Thyroid gland (tissue), 4 donors: ENCODE measurements around the gene PILRB. TPM values are rescaled to one million over a fixed set of nuclear protein-coding genes. Genes with fewer than 3 reads are reported as not detected.

ENCODE experiments used
- DNase-seq, 2 donors: peaks; one replicate each; pipeline ENCODE4 v3.0.0-alpha.2; 2019
- H3K27ac ChIP-seq, 3 donors: fragments of 200-600 bp; sonication (generic); 1 replicate in 2 of 3; 2 replicates in 1 of 3; pipeline ENCODE4 v1.5.1; 2016 to 2019; ENCODE audit warnings: mild to moderate bottlenecking in 1 of 3, moderate library complexity in 1 of 3
- H3K27me3 ChIP-seq: fragments of 200-600 bp; sonication (generic); one replicate; pipeline ENCODE4 v1.5.1; 2019
- H3K36me3 ChIP-seq, 2 donors: fragments of 200-600 bp; sonication (generic); one replicate each; pipeline ENCODE4 v1.5.1; 2016 to 2019
- H3K4me1 ChIP-seq, 2 donors: fragments of 200-600 bp; sonication (generic); one replicate each; pipeline ENCODE4 v1.5.1; 2017 to 2019
- H3K4me3 ChIP-seq, 3 donors: fragments of 200-600 bp; sonication (generic); replicated peaks in 1 of 3; 1 replicate in 2 of 3; 2 replicates in 1 of 3; pipeline ENCODE4 v1.5.1; 2016; ENCODE audit warnings: mild to moderate bottlenecking in 1 of 3
- H3K9me3 ChIP-seq: fragments of 200-600 bp; sonication (generic); one replicate; pipeline ENCODE4 v1.5.1; 2017
- CTCF ChIP-seq, 6 experiments: fragments of 200-600 bp in 3 of 6; fragments of 450-650 bp in 3 of 6; sonication (generic) in 3 of 6; IDR thresholded peaks; one replicate each; pipeline ENCODE4 v1.5.1; 2016 to 2019; ENCODE audit warnings: antibody characterized with exemption in 6 of 6, mild to moderate bottlenecking in 2 of 6, inconsistent platforms in 1 of 6, moderate library complexity in 1 of 6
- POLR2A ChIP-seq, 2 donors: fragments of 450-650 bp; IDR thresholded peaks; one replicate each; pipeline ENCODE4 v1.6.1; 2017; ENCODE audit warnings: antibody characterized with exemption in 2 of 2, mild to moderate bottlenecking in 2 of 2, moderate library complexity in 1 of 2
- WGBS, 2 donors: methylation state at CpG; one replicate each; pipeline ENCODE4 v1.1.5; 2017; 5-methylcytosine and 5-hydroxymethylcytosine counted together
- intact Hi-C: fragments of 100-400 bp; cut with DNase I; formaldehyde crosslinking; loops from one replicate; pipeline ENCODE4 v1.15.1; 2023
- total RNA-seq, 4 donors: library from RNA; depleted of rRNA; stranded (reverse); fragments of >200 nt; gene quantifications; one replicate each; pipeline ENCODE4 v1.2.3, GENCODE V29; 2016

Gene PILRB
- total RNA-seq, 4 donors from 2014 or later, result 60.9 to 86.5 (median 73.9) TPM

- intact Hi-C loops, result no loop called here
- H3K4me1 ChIP-seq, result no peaks in the 10 kb centered on the region
- no peaks in the 10 kb centered on the region for H3K27me3 ChIP-seq
- H3K9me3 ChIP-seq, result no peaks in the 10 kb centered on the region
- no peak for DNase-seq
- H3K27ac ChIP-seq, result no peak overlapping the region
- no peaks in the 10 kb centered on the region for H3K36me3 ChIP-seq
- H3K4me3 ChIP-seq, result no peak overlapping the region
- TF ChIP-seq CTCF (IDR thresholded peaks at IDR 0.05), result no peak
- TF ChIP-seq POLR2A (IDR thresholded peaks at IDR 0.05), result no peak
- 81 to 89% methylated on average over 6 of the region's 6 CpGs for WGBS, 2 donors
These were observed 26.8 kb downstream of the PILRB start for GRCh38 chr7:100384628-100385294.

GRCh38 chr7:100386940-100387339 lies 29.0 kb downstream of the PILRB start:
- WGBS, 2 donors, result 80 to 82% methylated on average over 5 of the region's 5 CpGs
- intact Hi-C loops, result no loop called here

GRCh38 chr7:100387695-100388094 lies 29.8 kb downstream of the PILRB start:
- no peak overlapping the region for H3K27ac ChIP-seq
- DNase-seq, result no peak
- no peaks in the 10 kb centered on the region for H3K36me3 ChIP-seq
- H3K4me3 ChIP-seq, result no peak overlapping the region
- WGBS, 2 donors, result 82 to 91% methylated on average over 2 of the region's 2 CpGs
- no peak for TF ChIP-seq CTCF (IDR thresholded peaks at IDR 0.05)
- no peak for TF ChIP-seq POLR2A (IDR thresholded peaks at IDR 0.05)
- no peaks in the 10 kb centered on the region for H3K27me3 ChIP-seq
- H3K9me3 ChIP-seq, result no peaks in the 10 kb centered on the region
- no peaks in the 10 kb centered on the region for H3K4me1 ChIP-seq
- intact Hi-C loops, result no loop called here

More at GRCh38 chr7:100386940-100387339, 29.0 kb downstream of the PILRB start:
- Histone ChIP-seq H3K27ac (no peak overlapping the region), H3K36me3 (no peaks in the 10 kb centered on the region), H3K4me1 (no peaks in the 10 kb centered on the region), H3K27me3 (no peaks in the 10 kb centered on the region), H3K9me3 (no peaks in the 10 kb centered on the region), H3K4me3 (no peak overlapping the region)
- TF ChIP-seq CTCF (IDR thresholded peaks at IDR 0.05) (no peak), POLR2A (IDR thresholded peaks at IDR 0.05) (no peak)
- no peak for DNase-seq

- intact Hi-C loops, result no loop called here
- no peaks in the 10 kb centered on the region for H3K27me3 ChIP-seq
- H3K36me3 ChIP-seq, result no peaks in the 10 kb centered on the region
- 65 to 78% methylated on average over 7 to 8 of the region's 9 CpGs for WGBS, 2 donors
- H3K4me1 ChIP-seq, result no peaks in the 10 kb centered on the region
- DNase-seq, result no peak
- no peaks in the 10 kb centered on the region for H3K9me3 ChIP-seq
- no peak overlapping the region for H3K27ac ChIP-seq
- no peak for TF ChIP-seq POLR2A (IDR thresholded peaks at IDR 0.05)
- TF ChIP-seq CTCF (IDR thresholded peaks at IDR 0.05), result no peak
- no peak overlapping the region for H3K4me3 ChIP-seq
These were observed 31.6 kb downstream of the PILRB start for GRCh38 chr7:100389437-100390088.

- H3K36me3 ChIP-seq, result no peaks in the 10 kb centered on the region
- WGBS, 2 donors, result 58% methylated on average over 3 of the region's 3 CpGs
- no peaks in the 10 kb centered on the region for H3K27me3 ChIP-seq
- intact Hi-C loops, result no loop called here
- TF ChIP-seq POLR2A (IDR thresholded peaks at IDR 0.05), result no peak
- TF ChIP-seq CTCF (IDR thresholded peaks at IDR 0.05), result no peak
- H3K27ac ChIP-seq, result no peak overlapping the region
- no peaks in the 10 kb centered on the region for H3K9me3 ChIP-seq
- DNase-seq, result no peak
- H3K4me1 ChIP-seq, result no peaks in the 10 kb centered on the region
- no peak overlapping the region for H3K4me3 ChIP-seq
These were observed 32.5 kb downstream of the PILRB start for GRCh38 chr7:100390286-100391009.
